ENCODE measurements around the gene PDCD2.
A peak's percentile ranks its signal among the peaks of the same experiment; 100 is the strongest.
"Not testable (repeated sequence)": the region's sequence is repeated elsewhere in the genome, so short reads cannot be mapped to it uniquely, and the experiment has no call there.

The PDCD2 gene

DNA sequence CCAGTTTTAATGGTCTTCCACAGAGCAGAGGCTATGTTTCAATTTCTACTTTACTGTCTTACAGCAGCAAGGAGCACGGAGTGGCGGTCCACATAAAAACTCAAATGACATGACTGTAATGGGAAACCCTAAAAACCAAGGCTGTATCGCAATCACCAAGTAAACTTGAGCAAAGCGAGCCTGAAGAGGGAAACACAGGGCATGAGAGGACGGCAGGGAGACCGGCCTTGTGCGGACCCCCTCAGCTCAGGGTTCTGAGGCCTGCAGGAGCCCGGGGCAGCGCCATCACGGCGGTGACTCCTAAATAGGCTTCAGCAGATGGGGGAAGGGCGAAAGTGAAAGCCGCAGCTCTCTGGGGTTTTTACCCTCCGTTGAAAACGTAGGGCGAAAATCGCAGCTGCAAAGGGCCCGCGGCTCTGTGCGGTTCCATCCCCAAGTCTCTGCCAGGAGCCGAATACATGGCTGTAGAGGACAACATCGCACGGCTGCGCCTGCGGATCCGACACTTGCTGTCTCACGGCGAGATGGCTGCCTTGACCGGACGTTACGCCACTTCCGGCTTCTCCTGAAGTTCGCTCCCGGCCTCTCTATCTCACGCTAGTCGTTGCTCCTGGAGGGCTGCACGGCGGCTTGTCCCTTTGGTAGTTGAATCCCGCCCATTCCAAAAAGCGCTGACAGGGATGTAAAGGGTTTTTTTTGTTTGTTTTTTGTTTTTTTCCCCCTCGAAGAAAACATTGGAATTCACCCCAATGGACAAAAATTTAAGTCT lies 31.5 kb downstream of the PDCD2 start, which contains the start of gene PSMB1:
Gene PSMB1 (minus strand): TSS at position 543 of the 769 bp plus-strand sequence. CDS start 65 bp downstream, at position 478.
- peak; percentile 62 for DNase-seq (ENCODE audit: low read depth)

DNA sequence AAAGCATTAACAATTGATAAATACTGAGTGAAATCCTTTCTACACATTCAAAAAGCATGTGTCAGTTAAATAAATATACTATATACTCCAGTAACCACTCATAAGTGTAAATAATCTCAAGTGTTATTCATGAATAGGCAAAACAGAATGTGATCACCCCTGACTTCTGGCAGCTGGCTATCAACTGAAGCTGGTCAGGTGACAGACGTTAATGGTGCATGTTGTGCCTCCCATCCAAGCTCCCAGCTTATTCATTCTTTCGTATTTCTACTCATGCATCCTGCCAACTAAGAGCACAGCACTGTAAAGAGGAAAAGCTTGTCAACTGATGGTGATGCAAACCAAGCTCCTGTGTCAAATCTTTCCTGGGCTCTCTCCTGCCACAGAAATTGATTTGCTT lies 39.0 kb downstream of the PDCD2 start:
- DNase-seq (ENCODE audit: low read depth), result no peak

DNA sequence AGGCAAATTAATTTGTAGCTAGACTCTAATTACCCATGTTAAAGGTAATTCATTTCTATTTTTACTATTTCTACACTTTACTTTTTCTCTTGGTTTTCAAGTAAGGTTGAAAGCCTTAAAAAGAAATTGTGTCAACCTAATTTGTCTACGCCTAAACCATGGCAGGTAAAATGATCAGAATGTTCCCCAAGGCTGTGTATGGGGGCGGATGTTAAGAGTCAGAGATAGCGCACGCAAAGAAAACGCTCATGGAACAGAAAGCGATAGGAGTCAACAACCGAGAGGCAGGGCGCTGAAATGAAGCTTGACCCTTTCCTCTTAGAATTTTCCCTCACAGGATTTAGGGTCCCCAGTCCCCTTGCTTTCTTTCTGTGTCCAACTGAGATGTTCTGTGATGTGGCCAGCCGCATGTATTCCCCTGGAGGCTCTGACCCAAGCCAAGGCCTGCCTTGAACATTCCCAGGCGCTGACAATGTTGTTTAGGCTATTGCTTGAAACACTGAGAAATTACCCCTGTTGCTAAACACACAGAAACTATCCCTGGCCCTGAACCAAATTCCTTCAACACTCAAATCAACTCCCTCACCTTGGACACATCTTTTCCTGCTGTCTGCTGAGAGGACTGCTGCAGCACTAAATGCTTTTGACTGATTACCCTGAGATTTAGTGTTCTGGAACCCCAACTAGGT lies 42.3 kb downstream of the PDCD2 start:
- DNase-seq (ENCODE audit: low read depth), result no peak

DNA sequence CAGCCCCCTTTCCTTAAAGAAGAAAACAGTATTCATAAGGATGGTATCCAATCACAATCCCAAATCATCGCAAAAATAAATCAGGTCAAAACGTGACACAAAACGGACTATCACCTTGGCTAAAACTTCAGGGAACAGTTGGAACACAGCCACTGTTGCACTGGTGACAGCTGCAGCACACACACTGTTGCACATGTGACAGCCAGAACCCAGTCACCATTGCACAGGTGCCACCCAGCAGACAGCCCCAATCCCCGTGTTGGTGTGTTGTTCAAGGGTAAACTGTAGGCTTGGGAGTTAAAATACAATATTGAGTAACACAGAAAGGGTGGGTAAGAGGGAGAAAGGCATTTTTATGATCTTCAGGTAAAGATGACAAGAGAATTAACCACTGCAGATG lies 47.1 kb downstream of the PDCD2 start:
- no peak for DNase-seq (ENCODE audit: low read depth)

DNA sequence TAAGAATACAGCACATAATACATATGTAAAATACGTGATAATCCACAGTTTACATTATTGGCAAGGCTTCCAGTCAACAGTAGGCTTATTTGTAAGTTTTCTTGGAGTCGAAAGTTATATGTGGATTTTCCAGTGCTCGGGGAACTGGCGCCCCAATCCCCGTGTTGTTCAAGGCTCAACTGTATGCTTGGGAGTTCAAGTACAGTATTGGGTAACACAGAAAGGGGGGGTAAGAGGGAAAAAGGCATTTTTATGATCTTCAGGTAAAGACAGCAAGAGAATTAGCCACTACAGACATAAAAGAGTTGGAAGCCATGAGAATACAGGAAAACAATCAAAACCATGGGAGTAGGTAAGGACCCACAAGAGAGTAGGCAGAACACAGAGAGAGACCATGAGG lies 47.8 kb downstream of the PDCD2 start:
- no peak for DNase-seq (ENCODE audit: low read depth)

DNA sequence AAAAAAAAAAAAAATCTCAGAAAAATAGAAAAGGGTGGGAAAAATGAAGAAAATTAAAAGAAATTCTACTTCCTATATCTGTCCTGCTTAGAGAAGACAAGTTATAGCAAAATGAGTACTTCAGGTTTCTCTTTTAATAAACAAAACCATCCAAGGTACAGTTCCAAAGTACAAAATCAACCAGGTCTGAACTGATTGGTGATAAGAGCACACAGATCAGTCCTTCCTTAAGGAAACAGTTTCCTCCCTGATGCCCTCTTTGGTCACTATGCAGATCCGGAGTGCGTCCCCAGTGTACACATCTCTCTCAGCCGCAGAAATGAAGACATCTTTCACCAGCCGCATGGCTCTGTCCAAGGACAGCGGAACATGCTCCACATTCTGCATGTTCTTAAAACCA lies 49.4 kb downstream of the PDCD2 start:
- DNase-seq (ENCODE audit: low read depth), result no peak

DNA sequence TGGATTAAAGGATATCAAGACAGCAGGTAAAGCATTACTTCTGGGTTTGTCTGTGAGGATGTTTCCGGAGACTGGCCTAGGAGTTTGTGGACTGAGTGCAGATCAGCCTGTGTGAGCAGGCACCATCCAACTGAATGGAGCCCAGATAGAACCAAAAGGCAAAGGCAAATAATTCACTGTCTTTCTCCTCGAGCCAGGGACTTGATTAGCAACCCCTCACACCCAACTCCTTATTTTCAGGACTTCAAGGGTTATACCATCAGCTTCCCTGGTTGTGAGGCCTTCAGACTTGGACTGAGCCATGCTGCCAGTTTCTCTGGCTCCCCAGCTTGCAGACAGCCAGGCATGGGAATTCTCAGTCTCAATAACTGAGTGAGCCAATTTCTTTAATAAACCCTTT lies 50.6 kb downstream of the PDCD2 start:
- no peak for DNase-seq (ENCODE audit: low read depth)

DNA sequence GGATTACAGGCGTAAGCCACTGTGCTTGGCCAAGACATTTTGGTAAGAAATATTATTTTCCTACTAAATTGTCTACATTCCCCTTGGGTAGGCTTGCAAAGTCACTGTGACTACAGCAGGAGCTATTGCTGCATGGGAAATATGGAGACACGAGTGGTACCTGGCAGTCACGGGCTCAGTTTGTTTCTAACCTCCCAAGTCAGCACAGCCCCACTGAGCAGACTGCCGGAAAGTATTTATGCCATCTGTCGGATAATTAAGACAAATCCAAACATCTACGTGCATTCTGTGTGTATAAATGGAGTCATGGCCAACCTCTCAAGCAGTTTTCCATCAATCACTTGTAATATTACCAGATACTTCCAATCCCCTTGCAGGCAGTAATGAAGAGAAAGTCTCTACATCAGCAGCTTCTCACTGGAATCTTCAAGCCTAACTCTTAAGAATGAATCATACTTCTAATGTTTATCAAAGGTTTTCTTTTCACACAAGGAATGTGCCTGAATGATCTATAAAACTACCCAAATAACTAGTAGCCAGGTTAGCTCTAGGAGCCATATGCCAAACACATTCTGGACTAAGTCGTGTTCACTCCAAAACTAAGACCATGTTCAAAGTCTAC lies 51.5 kb downstream of the PDCD2 start:
- no peak for DNase-seq (ENCODE audit: low read depth)

DNA sequence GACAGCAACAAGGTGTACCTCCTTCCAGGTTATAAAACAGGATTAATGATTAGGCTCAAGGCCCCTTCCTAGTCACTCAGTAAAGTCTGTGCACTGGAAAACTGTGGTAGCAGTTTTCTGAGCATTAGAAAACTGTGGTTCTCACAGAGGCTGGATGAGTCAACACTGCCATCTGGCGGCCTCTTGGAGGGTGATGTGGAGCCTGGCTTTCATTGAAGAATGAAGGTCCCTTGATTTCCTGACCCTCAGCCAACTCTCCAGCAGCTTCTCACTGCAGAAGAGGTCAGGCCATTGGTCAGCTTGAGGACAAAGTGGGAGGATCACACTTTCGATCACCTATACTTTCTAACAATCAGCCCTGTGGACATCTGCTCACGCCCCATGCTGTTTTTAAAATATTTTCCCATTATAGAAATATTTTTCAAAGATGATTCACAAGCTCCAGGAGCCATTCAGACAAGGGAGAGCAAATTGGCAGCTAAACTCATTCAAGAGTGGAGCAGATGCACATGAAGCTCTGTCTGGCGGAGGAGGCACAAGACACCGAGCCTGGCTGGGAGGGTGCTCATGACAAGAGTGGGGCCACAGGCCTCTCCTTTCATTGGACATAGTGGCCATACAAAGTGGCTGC lies 54.5 kb downstream of the PDCD2 start:
- DNase-seq (ENCODE audit: low read depth), result peak; percentile 39

DNA sequence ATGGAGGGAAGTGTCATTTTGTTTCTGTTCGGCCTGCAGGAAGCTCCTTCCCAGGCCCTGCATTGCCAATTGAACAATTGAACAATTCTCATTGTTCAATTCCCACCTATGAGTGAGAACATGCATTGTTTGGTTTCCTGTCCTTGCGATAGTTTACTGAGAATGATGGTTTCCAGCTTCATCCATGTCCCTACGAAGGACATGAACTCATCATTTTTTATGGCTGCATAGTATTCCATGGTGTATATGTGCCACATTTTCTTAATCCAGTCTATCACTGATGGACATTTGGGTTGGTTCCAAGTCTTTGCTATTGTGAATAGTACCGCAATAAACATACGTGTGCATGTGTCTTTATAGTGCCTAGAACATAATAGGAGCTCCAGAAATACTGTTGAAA lies 56.4 kb downstream of the PDCD2 start:
- DNase-seq (ENCODE audit: low read depth), result not testable (repeated sequence)

DNA sequence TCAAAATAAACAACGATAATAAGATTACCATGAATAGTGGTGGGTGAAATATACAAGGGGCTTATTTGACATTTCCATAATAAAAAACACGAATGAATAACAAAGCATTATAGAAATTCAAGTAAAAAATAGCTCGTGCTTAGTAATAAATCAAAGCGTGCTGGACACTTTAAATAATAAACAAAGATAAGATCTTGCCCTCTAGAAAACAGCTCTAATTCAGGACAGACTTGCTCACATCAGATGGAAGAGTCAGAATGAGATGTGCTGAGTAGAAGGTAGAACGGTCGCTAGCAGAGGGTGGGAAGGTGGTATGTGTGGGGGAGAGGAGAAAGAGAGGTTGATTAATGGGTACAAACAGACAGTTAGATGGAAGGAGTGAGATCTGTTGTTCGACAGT lies 58.6 kb downstream of the PDCD2 start:
- no peak for DNase-seq (ENCODE audit: low read depth)
